Bronchus fibroblast of lung (primary cell): ENCODE results near the gene PRKAB2. TPM values are rescaled to one million over a fixed set of nuclear protein-coding genes. Genes with fewer than 3 reads are reported as not detected.

Experiments
- total RNA-seq: library from RNA; depleted of rRNA; stranded (reverse); fragments of >200 nt; gene quantifications from 2 replicates; pipeline ENCODE4 v1.2.3, GENCODE V29; 2015

The PRKAB2 gene
- total RNA-seq: 4.9 and 5.4 TPM in 2 replicates

GRCh38 chr1:147172168-147173016 lies at the start of gene PRKAB2:
TSS of gene PRKAB2 (minus strand) at chr1:147172470. CDS start at chr1:147172144, 326 bp downstream.

Other genes starting within 250 kb of the PRKAB2 start
- 1.6 and 3.0 TPM in 2 replicates for gene NBPF12, start 234.1 kb downstream of the PRKAB2 start, total RNA-seq
- 0.59 and 1.0 TPM in 2 replicates for gene FMO5, start 52.9 kb upstream of the PRKAB2 start, total RNA-seq
- 25.4 and 26.4 TPM in 2 replicates for gene CHD1L, start 70.2 kb upstream of the PRKAB2 start, total RNA-seq